Measurements from ENCODE around the gene WBP1L.
"Not testable (repeated sequence)": the region's sequence is repeated elsewhere in the genome, so short reads cannot be mapped to it uniquely, and the experiment has no call there.

WBP1L gene

GRCh38 chr10:102723989-102724388, 19.8 kb upstream of the WBP1L start:
- DNase-seq (ENCODE audit: low spot score), result no peak

- DNase-seq (ENCODE audit: low spot score), result no peak
Observed at GRCh38 chr10:102726274-102726673, 17.5 kb upstream of the WBP1L start.

- no peak for DNase-seq (ENCODE audit: low spot score)
Observed at GRCh38 chr10:102727037-102727818, 16.5 kb upstream of the WBP1L start.

- peak; percentile 70 for DNase-seq (ENCODE audit: low spot score)
Observed at GRCh38 chr10:102729029-102730026, 14.4 kb upstream of the WBP1L start.

- no peak for DNase-seq (ENCODE audit: low spot score)
Observed at GRCh38 chr10:102731222-102731800, 12.4 kb upstream of the WBP1L start.

GRCh38 chr10:102732661-102733060, 11.1 kb upstream of the WBP1L start:
- no peak for DNase-seq (ENCODE audit: low spot score)

- DNase-seq (ENCODE audit: low spot score), result no peak
Observed at GRCh38 chr10:102735065-102735562, 8.6 kb upstream of the WBP1L start.

- no peak for DNase-seq (ENCODE audit: low spot score)
Observed at GRCh38 chr10:102738692-102739121, 5.0 kb upstream of the WBP1L start.

GRCh38 chr10:102740229-102740628, 3.5 kb upstream of the WBP1L start:
- no peak for DNase-seq (ENCODE audit: low spot score)

GRCh38 chr10:102741726-102742237, 2.0 kb upstream of the WBP1L start:
- DNase-seq (ENCODE audit: low spot score), result no peak

- DNase-seq (ENCODE audit: low spot score), result not testable (repeated sequence)
Observed at GRCh38 chr10:102742313-102742712, 1.4 kb upstream of the WBP1L start.

GRCh38 chr10:102743078-102743587, 615 bp upstream of the WBP1L start:
- no peak for DNase-seq (ENCODE audit: low spot score)

- DNase-seq (ENCODE audit: low spot score), result no peak
Observed at GRCh38 chr10:102744374-102745051, 765 bp downstream of the WBP1L start.

- DNase-seq (ENCODE audit: low spot score), result no peak
Observed at GRCh38 chr10:102745157-102745556, 1.4 kb downstream of the WBP1L start.

- no peak for DNase-seq (ENCODE audit: low spot score)
Observed at GRCh38 chr10:102752266-102752930, 8.7 kb downstream of the WBP1L start.

GRCh38 chr10:102752934-102753664, 9.4 kb downstream of the WBP1L start:
- DNase-seq (ENCODE audit: low spot score), result peak; percentile 46

GRCh38 chr10:102753718-102754117, 10.0 kb downstream of the WBP1L start:
- DNase-seq (ENCODE audit: low spot score), result no peak

- DNase-seq (ENCODE audit: low spot score), result no peak
Observed at GRCh38 chr10:102757323-102757722, 13.6 kb downstream of the WBP1L start.

GRCh38 chr10:102758240-102758932, 14.6 kb downstream of the WBP1L start:
- DNase-seq (ENCODE audit: low spot score), result no peak

Measured in HuH-7.5 (cell line).